Body of pancreas (tissue), 4 donors: Measurements from ENCODE around the gene IRF7. TPM values are rescaled to one million over a fixed set of nuclear protein-coding genes. Genes with fewer than 3 reads are reported as not detected.
A peak's percentile ranks its signal among the peaks of the same experiment; 100 is the strongest.

Source experiments
- ATAC-seq: fragments of 150-250 bp; one replicate; pipeline ENCODE4 v1.9.1; 2016
- DNase-seq, 4 donors: peaks; one replicate each; pipeline ENCODE4 v3.0.0-alpha.2; 2019
- H3K27ac ChIP-seq, 4 donors: fragments of 200-600 bp; sonication (generic); 1 replicate in 3 of 4; 2 replicates in 1 of 4; pipeline versions ENCODE4 v1.5.1 to v1.6.1; 2016 to 2019; ENCODE audit warnings: mild to moderate bottlenecking in 1 of 4, mixed read lengths in 1 of 4, moderate library complexity in 1 of 4
- H3K27me3 ChIP-seq, 2 donors: fragments of 200-600 bp; sonication (generic); one replicate each; pipeline ENCODE4 v1.6.0; 2016; ENCODE audit warnings: mild to moderate bottlenecking in 1 of 2
- H3K36me3 ChIP-seq, 2 donors: fragments of 200-600 bp; sonication (generic); replicated peaks in 1 of 2; 2 replicates each; pipeline ENCODE4 v1.5.1; 2016; ENCODE audit warnings: low read depth in 2 of 2; ENCODE audit not compliant: insufficient read depth in 1 of 2
- H3K4me1 ChIP-seq: fragments of 200-600 bp; sonication (generic); one replicate; pipeline ENCODE4 v1.6.0; 2016
- H3K4me3 ChIP-seq, 2 donors: fragments of 200-600 bp; sonication (generic); 1 replicate in 1 of 2; 2 replicates in 1 of 2; pipeline ENCODE4 v1.5.1; 2016 to 2019
- H3K9me3 ChIP-seq, 3 donors: fragments of 200-600 bp; sonication (generic); 1 replicate in 2 of 3; 2 replicates in 1 of 3; pipeline ENCODE4 v1.5.1; 2016
- CTCF ChIP-seq, 7 experiments: fragments of 450-650 bp in 4 of 7; fragments of 200-600 bp in 3 of 7; sonication (generic) in 3 of 7; IDR thresholded peaks; one replicate each; pipeline ENCODE4 v1.5.1; 2016 to 2019; ENCODE audit warnings: antibody characterized with exemption in 7 of 7
- POLR2A ChIP-seq, 3 donors: fragments of 450-650 bp; IDR thresholded peaks; one replicate each; pipeline ENCODE4 v1.6.1; 2016; ENCODE audit warnings: antibody characterized with exemption in 3 of 3, mild to moderate bottlenecking in 2 of 3
- WGBS, 2 donors: methylation state at CpG; one replicate each; pipeline ENCODE4 v1.1.5; 2017; 5-methylcytosine and 5-hydroxymethylcytosine counted together
- intact Hi-C: fragments of 100-400 bp; cut with DNase I; formaldehyde crosslinking; loops from one replicate; pipeline ENCODE4 v1.15.1; 2023
- total RNA-seq, 2 donors: library from RNA; depleted of rRNA; stranded (reverse); fragments of >200 nt; gene quantifications; one replicate each; pipeline ENCODE4 v1.1.0, GENCODE V29; 2016

The IRF7 gene
- total RNA-seq, 2 donors from 2014 or later: 10.4 to 10.9 TPM

GRCh38 chr11:625636-626268 lies 10.0 kb upstream of the IRF7 start:
- H3K9me3 ChIP-seq: no peaks in the 10 kb centered on the region
- TF ChIP-seq CTCF (IDR thresholded peaks at IDR 0.05) (no peak), POLR2A (IDR thresholded peaks at IDR 0.05) (no peak)
- H3K27me3 ChIP-seq: no peaks in the 10 kb centered on the region
- no peaks in the 10 kb centered on the region for H3K36me3 ChIP-seq
- DNase-seq (peak in 1 of 4 donors; percentile 11), ATAC-seq (peak; percentile 7)
- WGBS, 2 donors: 83 to 90% methylated on average over 13 to 22 of the region's 22 CpGs
- no peaks in the 10 kb centered on the region for H3K4me1 ChIP-seq
- no peak overlapping the region for H3K4me3 ChIP-seq
- intact Hi-C loops: no loop called here
- no peak overlapping the region for H3K27ac ChIP-seq

- TF ChIP-seq CTCF (IDR thresholded peaks at IDR 0.05) (no peak), POLR2A (IDR thresholded peaks at IDR 0.05) (no peak)
- Histone ChIP-seq H3K27me3 (no peaks in the 10 kb centered on the region), H3K9me3 (no peaks in the 10 kb centered on the region), H3K36me3 (no peaks in the 10 kb centered on the region), H3K27ac (no peak within 1 kb of the TSS), H3K4me3 (no peak within 1 kb of the TSS), H3K4me1 (no peaks in the 10 kb centered on the region)
- intact Hi-C loops: no loop called here
- DNase-seq (peak in 1 of 4 donors; percentile 16), ATAC-seq (peak; percentile 4)
- 75 to 77% methylated on average over 13 to 29 of the region's 33 CpGs for WGBS, 2 donors
Observed at GRCh38 chr11:624705-625635, 9.2 kb upstream of the IRF7 start, which contains the start of gene CDHR5. Gene CDHR5, minus strand, starts transcription at chr11:624955. Its CDS starts 53 bp downstream, at chr11:624902.

- WGBS, 2 donors: 81 to 85% methylated on average over 14 to 21 of the region's 25 CpGs
- no peak for ATAC-seq
Observed at GRCh38 chr11:623999-624704, 8.4 kb upstream of the IRF7 start.

GRCh38 chr11:623349-623869 lies 7.7 kb upstream of the IRF7 start:
- no peaks in the 10 kb centered on the region for H3K9me3 ChIP-seq
- no peaks in the 10 kb centered on the region for H3K4me1 ChIP-seq
- H3K36me3 ChIP-seq: no peaks in the 10 kb centered on the region
- no peak for TF ChIP-seq CTCF (IDR thresholded peaks at IDR 0.05)
- no peak for TF ChIP-seq POLR2A (IDR thresholded peaks at IDR 0.05)
- no peak overlapping the region for H3K4me3 ChIP-seq
- no peak overlapping the region for H3K27ac ChIP-seq
- H3K27me3 ChIP-seq: no peaks in the 10 kb centered on the region
- ATAC-seq: no peak
- 79 to 93% methylated on average over 12 to 14 of the region's 15 CpGs for WGBS, 2 donors
- DNase-seq: peak in 1 of 4 donors; percentile 17
- intact Hi-C loops: no loop called here

More at GRCh38 chr11:623999-624704, 8.4 kb upstream of the IRF7 start:
- intact Hi-C loops: no loop called here
- peak in 1 of 4 donors; percentile 42 for DNase-seq
- Histone ChIP-seq H3K9me3 (no peaks in the 10 kb centered on the region), H3K27ac (no peak overlapping the region), H3K4me3 (no peak overlapping the region), H3K27me3 (no peaks in the 10 kb centered on the region), H3K36me3 (no peaks in the 10 kb centered on the region), H3K4me1 (no peaks in the 10 kb centered on the region)
- TF ChIP-seq POLR2A (IDR thresholded peaks at IDR 0.05) (no peak), CTCF (IDR thresholded peaks at IDR 0.05) (no peak)
